Activated CD8-positive, alpha-beta T cell treated with anti-CD3 and anti-CD28 coated beads, Interleukin-2, amount 10 ng/mL, durations not matched to agents 7 days and 5 days (primary cell): ENCODE measurements around the gene PRDM9. TPM values are rescaled to one million over a fixed set of nuclear protein-coding genes. Genes with fewer than 3 reads are reported as not detected.
"Not testable (repeated sequence)": the region's sequence is repeated elsewhere in the genome, so short reads cannot be mapped to it uniquely, and the experiment has no call there.

ENCODE experiments used
- ATAC-seq: fragments of 150-1000 bp; cut with Tn5 transposase; one replicate; pipeline ENCODE4 v1.10.0; 2021; ENCODE audit warnings: moderate library complexity
- CTCF ChIA-PET: fragments of 350-600 bp; sonication (Branson Sonifier 250); formaldehyde crosslinking; loops from one replicate; lab custom pipeline; 2021; ENCODE audit warnings: antibody characterized with exemption; lab: Charles Lee
- POLR2A ChIA-PET: fragments of 350-600 bp; sonication (Branson Sonifier 250); formaldehyde crosslinking; loops from one replicate; lab custom pipeline; 2021; ENCODE audit warnings: antibody characterized with exemption; lab: Charles Lee
- DNase-seq: peaks from one replicate; pipeline ENCODE4 v3.0.0-alpha.2; 2020
- H3K27ac Mint-ChIP-seq: one replicate; pipeline ENCODE4 v1.8.0; 2021; ENCODE audit warnings: mild to moderate bottlenecking, mixed read lengths
- H3K27me3 Mint-ChIP-seq: one replicate; pipeline ENCODE4 v1.8.0; 2021; ENCODE audit warnings: low read depth, mixed read lengths
- H3K36me3 Mint-ChIP-seq: one replicate; pipeline ENCODE4 v1.8.0; 2021; ENCODE audit warnings: low read depth, mixed read lengths
- H3K4me1 Mint-ChIP-seq: one replicate; pipeline ENCODE4 v1.8.0; 2021; ENCODE audit warnings: low read depth, mixed read lengths
- H3K4me3 Mint-ChIP-seq: one replicate; pipeline ENCODE4 v1.8.0; 2021; ENCODE audit warnings: mild to moderate bottlenecking, mixed read lengths
- H3K9me3 Mint-ChIP-seq: one replicate; pipeline ENCODE4 v1.8.0; 2022; ENCODE audit warnings: mixed read lengths; ENCODE audit not compliant: insufficient read depth
- total RNA-seq, 2 experiments: library from RNA; stranded (reverse); gene quantifications; one replicate each; pipeline ENCODE4 v1.2.3, GENCODE V29; 2021

PRDM9 gene
- total RNA-seq, 2 experiments from 2014 or later, result not detected

GRCh38 chr5:23490993-23491392, 16.4 kb upstream of the PRDM9 start:
- DNase-seq, result no peak
- ATAC-seq, result no peak
- Mint-ChIP-seq H3K27me3 (no peaks in the 10 kb centered on the region), H3K36me3 (no peaks in the 10 kb centered on the region), H3K4me1 (no peaks in the 10 kb centered on the region), H3K27ac (no peak overlapping the region), H3K4me3 (no peak overlapping the region), H3K9me3 (peaks cover 21% of the 10 kb centered on the region)
- CTCF ChIA-PET, result no interaction called here
- POLR2A ChIA-PET, result no interaction called here

GRCh38 chr5:23494558-23494957, 12.9 kb upstream of the PRDM9 start:
- H3K4me1 Mint-ChIP-seq, result no peaks in the 10 kb centered on the region
- CTCF ChIA-PET, result no interaction called here
- POLR2A ChIA-PET, result no interaction called here
- H3K27ac Mint-ChIP-seq, result no peak overlapping the region
- no peak overlapping the region for H3K4me3 Mint-ChIP-seq
- H3K9me3 Mint-ChIP-seq, result peaks cover 6% of the 10 kb centered on the region
- DNase-seq (no peak), ATAC-seq (no peak)
- H3K27me3 Mint-ChIP-seq, result no peaks in the 10 kb centered on the region
- no peaks in the 10 kb centered on the region for H3K36me3 Mint-ChIP-seq

GRCh38 chr5:23496576-23496975, 10.8 kb upstream of the PRDM9 start:
- H3K9me3 Mint-ChIP-seq, result no peaks in the 10 kb centered on the region
- ChIA-PET CTCF (no interaction called here), POLR2A (no interaction called here)
- ATAC-seq, result no peak
- H3K4me3 Mint-ChIP-seq, result no peak overlapping the region
- H3K27me3 Mint-ChIP-seq, result no peaks in the 10 kb centered on the region
- no peak overlapping the region for H3K27ac Mint-ChIP-seq
- no peaks in the 10 kb centered on the region for H3K36me3 Mint-ChIP-seq
- H3K4me1 Mint-ChIP-seq, result no peaks in the 10 kb centered on the region
- DNase-seq, result no peak

GRCh38 chr5:23506329-23507236, 826 bp upstream of the PRDM9 start:
- H3K36me3 Mint-ChIP-seq, result no peaks in the 10 kb centered on the region
- no peak overlapping the region for H3K27ac Mint-ChIP-seq
- DNase-seq, result no peak
- no peaks in the 10 kb centered on the region for H3K27me3 Mint-ChIP-seq
- H3K4me1 Mint-ChIP-seq, result no peaks in the 10 kb centered on the region
- no peak for ATAC-seq
- no peak overlapping the region for H3K4me3 Mint-ChIP-seq
- CTCF ChIA-PET, result no interaction called here
- POLR2A ChIA-PET, result no interaction called here
- peaks cover 35% of the 10 kb centered on the region for H3K9me3 Mint-ChIP-seq

DNA sequence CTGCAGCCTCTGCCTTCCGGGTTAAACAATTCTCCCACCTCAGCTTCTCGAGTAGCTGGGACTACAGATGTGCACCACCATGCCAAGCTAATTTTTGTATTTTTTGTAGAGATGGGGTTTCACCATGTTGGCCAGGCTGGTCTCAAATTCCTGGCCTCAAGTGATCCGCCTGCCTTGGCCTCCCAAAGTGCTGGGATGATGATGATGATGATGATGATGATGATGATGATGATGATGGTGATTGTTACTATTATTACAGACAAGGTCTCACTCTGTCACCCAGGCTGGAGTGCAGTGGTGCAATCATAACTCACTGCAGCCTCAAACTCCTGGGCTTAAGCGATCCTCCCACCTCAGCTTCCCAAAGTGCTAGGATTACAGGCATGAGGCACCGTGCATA, 3.0 kb downstream of the PRDM9 start:
- ATAC-seq, H3K27ac Mint-ChIP-seq, POLR2A ChIA-PET, H3K36me3 Mint-ChIP-seq, H3K4me1 Mint-ChIP-seq, CTCF ChIA-PET, H3K27me3 Mint-ChIP-seq, DNase-seq, H3K4me3 Mint-ChIP-seq: not testable (repeated sequence)
- peaks cover 27% of the 10 kb centered on the region for H3K9me3 Mint-ChIP-seq

DNA sequence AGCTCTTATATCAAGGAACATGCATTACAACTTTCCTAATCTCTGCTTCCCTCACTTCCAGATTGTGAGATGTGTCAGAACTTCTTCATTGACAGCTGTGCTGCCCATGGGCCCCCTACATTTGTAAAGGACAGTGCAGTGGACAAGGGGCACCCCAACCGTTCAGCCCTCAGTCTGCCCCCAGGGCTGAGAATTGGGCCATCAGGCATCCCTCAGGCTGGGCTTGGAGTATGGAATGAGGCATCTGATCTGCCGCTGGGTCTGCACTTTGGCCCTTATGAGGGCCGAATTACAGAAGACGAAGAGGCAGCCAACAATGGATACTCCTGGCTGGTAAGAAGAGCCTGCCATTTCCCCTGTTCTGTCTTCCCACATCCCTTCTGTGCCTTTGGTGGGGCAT, 15.1 kb downstream of the PRDM9 start:
- H3K36me3 Mint-ChIP-seq, result no peaks in the 10 kb centered on the region
- ChIA-PET POLR2A (no interaction called here), CTCF (no interaction called here)
- no peak overlapping the region for H3K4me3 Mint-ChIP-seq
- DNase-seq, result no peak
- H3K27me3 Mint-ChIP-seq, result no peaks in the 10 kb centered on the region
- no peak overlapping the region for H3K27ac Mint-ChIP-seq
- no peaks in the 10 kb centered on the region for H3K4me1 Mint-ChIP-seq
- ATAC-seq, result no peak
- H3K9me3 Mint-ChIP-seq, result peaks cover 16% of the 10 kb centered on the region

- DNase-seq (no peak), ATAC-seq (no peak)
- Mint-ChIP-seq H3K9me3 (peaks cover 16% of the 10 kb centered on the region), H3K4me3 (no peak overlapping the region), H3K36me3 (no peaks in the 10 kb centered on the region), H3K27ac (no peak overlapping the region), H3K4me1 (no peaks in the 10 kb centered on the region), H3K27me3 (no peaks in the 10 kb centered on the region)
- ChIA-PET POLR2A (no interaction called here), CTCF (no interaction called here)
Observed at GRCh38 chr5:23523031-23523430, 15.6 kb downstream of the PRDM9 start.

DNA sequence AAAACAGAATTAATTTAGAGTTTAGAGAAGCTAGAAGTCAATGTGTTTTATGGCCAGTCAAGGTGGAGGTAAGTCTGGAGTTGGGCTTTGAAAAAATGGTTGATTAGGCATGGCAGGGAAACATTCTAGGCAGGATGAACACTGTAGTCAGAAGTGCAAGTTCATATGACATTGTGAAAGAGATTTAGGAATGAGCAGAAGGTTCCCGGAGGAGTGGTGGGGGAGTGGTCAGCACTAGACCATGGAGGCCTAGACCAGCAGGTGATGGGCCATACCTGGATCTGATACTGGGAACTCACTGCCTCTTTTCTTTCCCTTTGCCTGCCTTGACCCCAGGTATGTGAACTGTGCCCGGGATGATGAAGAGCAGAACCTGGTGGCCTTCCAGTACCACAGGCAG, 16.6 kb downstream of the PRDM9 start:
- Mint-ChIP-seq H3K9me3 (peaks cover 10% of the 10 kb centered on the region), H3K27ac (no peak overlapping the region), H3K27me3 (no peaks in the 10 kb centered on the region), H3K4me3 (no peak overlapping the region), H3K36me3 (no peaks in the 10 kb centered on the region), H3K4me1 (no peaks in the 10 kb centered on the region)
- CTCF ChIA-PET, result no interaction called here
- no peak for ATAC-seq
- no peak for DNase-seq
- POLR2A ChIA-PET, result no interaction called here

- POLR2A ChIA-PET, result no interaction called here
- H3K27me3 Mint-ChIP-seq, result no peaks in the 10 kb centered on the region
- no peaks in the 10 kb centered on the region for H3K4me1 Mint-ChIP-seq
- H3K9me3 Mint-ChIP-seq, result peaks cover 11% of the 10 kb centered on the region
- H3K27ac Mint-ChIP-seq, result no peak overlapping the region
- H3K36me3 Mint-ChIP-seq, result no peaks in the 10 kb centered on the region
- DNase-seq, result no peak
- H3K4me3 Mint-ChIP-seq, result no peak overlapping the region
- CTCF ChIA-PET, result no interaction called here
- ATAC-seq, result no peak
Observed at GRCh38 chr5:23525751-23526150, 18.3 kb downstream of the PRDM9 start.

DNA sequence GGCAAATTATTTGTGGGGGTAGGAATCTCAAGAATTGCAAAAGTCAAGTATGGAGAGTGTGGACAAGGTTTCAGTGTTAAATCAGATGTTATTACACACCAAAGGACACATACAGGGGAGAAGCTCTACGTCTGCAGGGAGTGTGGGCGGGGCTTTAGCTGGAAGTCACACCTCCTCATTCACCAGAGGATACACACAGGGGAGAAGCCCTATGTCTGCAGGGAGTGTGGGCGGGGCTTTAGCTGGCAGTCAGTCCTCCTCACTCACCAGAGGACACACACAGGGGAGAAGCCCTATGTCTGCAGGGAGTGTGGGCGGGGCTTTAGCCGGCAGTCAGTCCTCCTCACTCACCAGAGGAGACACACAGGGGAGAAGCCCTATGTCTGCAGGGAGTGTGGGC, 19.2 kb downstream of the PRDM9 start:
- H3K36me3 Mint-ChIP-seq, H3K4me1 Mint-ChIP-seq, H3K27me3 Mint-ChIP-seq: not testable (repeated sequence)

GRCh38 chr5:23527216-23527920, 20.0 kb downstream of the PRDM9 start:
- DNase-seq, CTCF ChIA-PET, POLR2A ChIA-PET, H3K27me3 Mint-ChIP-seq, ATAC-seq, H3K27ac Mint-ChIP-seq, H3K36me3 Mint-ChIP-seq, H3K4me1 Mint-ChIP-seq, H3K4me3 Mint-ChIP-seq: not testable (repeated sequence)
- peaks cover 13% of the 10 kb centered on the region for H3K9me3 Mint-ChIP-seq

More for the DNA sequence above, 19.2 kb downstream of the PRDM9 start:
- H3K27ac Mint-ChIP-seq, POLR2A ChIA-PET, CTCF ChIA-PET, ATAC-seq, H3K4me3 Mint-ChIP-seq, DNase-seq: not testable (repeated sequence)
- H3K9me3 Mint-ChIP-seq, result peaks cover 13% of the 10 kb centered on the region

- no peak overlapping the region for H3K27ac Mint-ChIP-seq
- CTCF ChIA-PET, result no interaction called here
- peaks cover 13% of the 10 kb centered on the region for H3K9me3 Mint-ChIP-seq
- ATAC-seq, result no peak
- H3K36me3 Mint-ChIP-seq, result no peaks in the 10 kb centered on the region
- POLR2A ChIA-PET, result no interaction called here
- H3K4me1 Mint-ChIP-seq, result no peaks in the 10 kb centered on the region
- no peaks in the 10 kb centered on the region for H3K27me3 Mint-ChIP-seq
- no peak overlapping the region for H3K4me3 Mint-ChIP-seq
- no peak for DNase-seq
Observed at GRCh38 chr5:23528677-23529076, 21.3 kb downstream of the PRDM9 start.
